Sigmoid colon (tissue), 4 donors: ENCODE data around the gene HERC3.

ENCODE experiments used
- CTCF ChIP-seq, 4 experiments: fragments of 450-650 bp in 3 of 4; fragments of 200-600 bp in 1 of 4; IDR thresholded peaks; one replicate each; pipeline ENCODE4 v1.5.1; 2016 to 2019; ENCODE audit warnings: antibody characterized with exemption in 4 of 4, mild to moderate bottlenecking in 3 of 4, moderate library complexity in 2 of 4
- POLR2A ChIP-seq, 2 donors: fragments of 450-650 bp; IDR thresholded peaks; one replicate each; pipeline ENCODE4 v1.6.1; 2016; ENCODE audit warnings: antibody characterized with exemption in 2 of 2, mild to moderate bottlenecking in 2 of 2, moderate library complexity in 2 of 2
- POLR2AphosphoS5 ChIP-seq, 4 donors: sonication (generic); formaldehyde crosslinking; IDR thresholded peaks; one replicate each; pipeline ENCODE4 v1.6.1; 2017; ENCODE audit warnings: antibody characterized with exemption in 4 of 4

- TF ChIP-seq CTCF (IDR thresholded peaks at IDR 0.05) (no peak), POLR2AphosphoS5 (IDR thresholded peaks at IDR 0.05) (no peak), POLR2A (IDR thresholded peaks at IDR 0.05) (no peak)
Measured at GRCh38 chr4:88725986-88726385, 133.7 kb downstream of the HERC3 start.
